ENCODE measurements around the gene SLC6A18.

SLC6A18 gene

GRCh38 chr5:1239505-1240251, 14.5 kb downstream of the SLC6A18 start:
- DNase-seq: no peak

DNA sequence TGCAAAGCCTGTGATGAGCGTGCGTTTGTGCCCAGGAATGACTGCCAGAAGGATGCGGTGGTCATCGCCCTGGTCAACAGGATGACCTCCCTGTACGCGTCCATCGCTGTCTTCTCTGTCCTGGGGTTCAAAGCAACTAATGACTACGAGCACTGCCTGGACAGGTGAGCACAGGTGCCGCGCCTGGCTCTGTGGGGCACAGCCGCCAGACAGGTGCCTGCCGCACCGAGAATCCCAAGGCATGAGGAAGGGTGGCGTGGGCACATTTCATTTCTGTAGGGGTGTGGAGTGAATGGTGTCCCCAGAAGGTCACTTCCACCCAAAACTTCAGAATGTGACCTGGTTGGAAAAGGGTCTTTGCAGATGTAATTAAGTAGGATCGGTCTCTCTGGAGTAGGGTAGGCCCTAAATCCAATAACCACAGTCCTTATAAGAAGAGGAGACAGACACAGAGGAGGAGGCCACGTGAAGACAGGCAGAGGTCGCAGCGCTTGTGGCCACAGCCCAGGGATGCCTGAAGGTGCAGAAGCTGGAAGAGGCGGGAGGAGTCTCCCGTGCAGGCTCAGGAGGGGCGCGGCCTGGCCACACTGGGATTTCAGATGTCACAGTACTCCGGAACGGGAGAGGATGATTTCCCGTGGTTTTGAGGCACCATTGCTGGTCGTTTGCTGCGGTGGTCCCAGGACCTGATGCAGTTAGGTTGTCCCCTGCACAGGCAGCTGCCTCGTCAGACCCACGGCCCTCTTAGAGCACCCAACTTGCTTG, 15.5 kb downstream of the SLC6A18 start:
- DNase-seq: no peak

- no peak for DNase-seq
These were observed 16.4 kb downstream of the SLC6A18 start for GRCh38 chr5:1241509-1242080.

GRCh38 chr5:1242733-1243486, 17.7 kb downstream of the SLC6A18 start:
- DNase-seq: no peak

GRCh38 chr5:1243487-1244130, 18.4 kb downstream of the SLC6A18 start:
- DNase-seq: no peak

GRCh38 chr5:1244255-1244654, 19.1 kb downstream of the SLC6A18 start:
- no peak for DNase-seq

DNA sequence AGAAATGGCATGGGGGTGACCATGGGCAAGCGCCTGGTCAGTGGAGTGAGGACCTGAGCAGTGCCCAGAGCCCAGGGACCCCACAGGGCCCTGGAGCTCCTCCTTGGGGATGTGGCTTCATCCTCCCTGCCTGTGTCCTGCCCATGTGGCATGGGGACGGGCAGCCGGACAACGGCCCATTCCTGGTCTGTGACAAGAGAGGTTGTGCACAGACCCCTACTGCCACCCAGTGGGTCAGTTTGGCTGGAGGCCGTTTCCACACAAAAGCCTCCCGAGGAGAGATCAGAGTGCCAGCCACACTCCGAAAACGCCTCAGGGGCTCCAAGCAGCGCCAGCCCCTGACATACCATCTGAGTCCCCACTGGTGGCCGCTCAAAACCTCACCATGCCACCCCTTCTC, 19.8 kb downstream of the SLC6A18 start:
- DNase-seq: no peak

GRCh38 chr5:1245905-1246576, 20.9 kb downstream of the SLC6A18 start:
- no peak for DNase-seq

- peak; percentile 17 for DNase-seq
These were observed 21.7 kb downstream of the SLC6A18 start for GRCh38 chr5:1246711-1247431.

GRCh38 chr5:1247811-1248210, 22.6 kb downstream of the SLC6A18 start:
- DNase-seq: no peak

DNA sequence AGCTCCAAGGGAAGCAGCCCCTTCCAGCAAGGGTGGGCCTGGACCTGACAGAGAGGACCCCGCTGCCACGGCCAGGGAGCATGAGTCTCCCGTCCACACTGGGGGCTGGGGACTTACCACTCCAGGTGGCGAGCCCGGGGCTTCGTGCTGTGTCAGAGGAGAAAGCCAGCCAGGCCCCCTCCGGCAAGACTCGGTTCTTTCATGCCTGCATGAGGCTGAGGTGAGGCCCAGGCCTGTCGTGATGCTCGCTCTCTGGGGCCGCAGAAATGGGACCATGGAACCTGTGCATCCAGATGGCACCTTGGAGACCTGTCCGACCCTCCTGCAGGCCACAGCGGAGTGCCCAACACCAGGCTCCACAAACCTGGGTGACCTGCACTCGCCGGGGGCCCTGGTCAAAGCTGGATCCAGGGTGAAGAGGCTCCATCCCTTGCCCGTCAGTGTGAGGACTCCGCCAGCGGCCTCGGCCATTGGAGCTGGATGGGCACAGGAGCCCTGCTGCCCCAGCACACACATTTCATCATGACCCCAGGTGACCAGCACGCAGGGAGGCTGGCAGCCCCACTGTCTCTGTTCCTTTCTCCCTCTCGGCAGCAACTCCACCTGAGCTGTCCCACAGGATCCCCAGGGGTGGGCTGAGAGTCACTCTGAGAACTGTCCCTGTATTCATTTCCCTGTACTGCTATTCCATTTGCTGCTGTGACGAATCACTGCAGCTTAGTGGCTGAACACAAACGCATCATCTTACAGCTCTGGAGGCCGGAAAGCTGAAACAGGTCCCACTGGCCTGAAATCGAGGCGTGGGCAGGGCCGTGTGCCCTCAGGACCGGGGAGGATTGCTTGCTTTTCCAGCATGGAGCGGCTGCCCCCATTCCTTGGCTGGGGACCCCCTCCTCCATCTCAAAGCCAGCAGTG, 24.4 kb downstream of the SLC6A18 start:
- no peak for DNase-seq

DNA sequence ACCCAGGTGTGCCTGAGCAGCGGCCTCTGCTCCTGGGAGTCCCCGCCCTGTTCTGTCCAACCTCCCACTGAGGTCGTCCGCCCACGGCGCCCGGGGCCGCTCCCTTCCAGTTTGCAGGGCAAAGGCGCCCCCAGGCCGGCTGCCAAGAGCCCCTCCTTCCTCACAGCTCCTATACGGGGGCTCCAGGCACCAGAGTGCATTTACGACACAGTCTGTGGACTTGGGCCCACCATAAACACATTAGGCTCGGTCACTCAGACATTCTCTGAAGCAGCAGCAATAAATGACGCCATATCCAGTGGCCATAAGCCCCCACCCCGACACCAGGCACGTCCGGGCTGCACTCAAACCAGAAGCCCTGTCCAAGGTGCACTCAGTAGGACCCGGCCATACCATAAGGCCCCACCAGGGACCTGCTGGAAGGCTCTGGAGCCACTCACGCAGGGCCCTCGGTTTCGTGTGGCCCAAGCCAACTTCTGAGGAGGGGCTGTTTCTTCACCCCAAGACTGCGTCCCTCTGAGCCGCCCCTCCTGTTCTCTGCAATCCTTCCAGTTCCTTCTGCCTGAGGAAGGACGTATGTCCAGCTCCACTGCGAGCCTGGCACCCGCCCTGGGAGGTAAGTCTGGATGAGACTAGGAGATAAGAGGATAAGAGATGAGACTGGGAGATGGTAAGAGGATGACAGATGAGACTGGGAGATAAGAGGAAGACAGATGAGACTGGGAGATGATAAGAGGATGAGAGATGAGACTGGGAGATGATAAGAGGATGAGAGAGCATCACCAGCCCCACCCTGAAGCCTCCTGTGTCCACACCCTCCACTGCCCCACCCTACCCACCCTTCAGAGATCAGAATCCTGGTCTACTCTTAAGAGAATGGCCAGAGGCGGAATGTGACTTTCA, 26.7 kb downstream of the SLC6A18 start:
- DNase-seq: no peak

DNA sequence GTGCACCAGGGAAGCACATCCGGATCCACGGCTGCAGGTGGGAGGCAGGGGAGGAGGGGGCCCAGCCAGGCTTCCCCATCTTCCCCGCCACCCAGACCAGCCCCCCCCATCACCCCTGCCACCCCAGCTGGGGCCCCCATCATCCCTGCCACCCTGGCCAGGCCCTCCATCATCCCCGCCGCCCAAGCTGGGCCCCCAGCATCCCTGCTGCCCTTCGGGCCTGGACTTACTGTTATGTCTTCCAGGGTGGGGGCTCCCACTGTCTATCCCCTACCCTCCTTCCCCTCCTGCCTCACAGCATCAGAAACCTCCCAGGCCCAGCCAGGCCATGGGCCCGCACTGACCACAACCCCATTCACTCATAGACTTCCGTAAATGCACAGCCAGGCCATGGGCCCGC, 27.5 kb downstream of the SLC6A18 start:
- DNase-seq: no peak

GRCh38 chr5:1253456-1254105, 28.4 kb downstream of the SLC6A18 start:
- DNase-seq: no peak

GRCh38 chr5:1254196-1254595, 29.0 kb downstream of the SLC6A18 start:
- DNase-seq: no peak

- DNase-seq: no peak
These were observed 29.9 kb downstream of the SLC6A18 start for GRCh38 chr5:1255081-1255561.

- DNase-seq: no peak
These were observed 31.6 kb downstream of the SLC6A18 start for GRCh38 chr5:1256776-1257175.

DNA sequence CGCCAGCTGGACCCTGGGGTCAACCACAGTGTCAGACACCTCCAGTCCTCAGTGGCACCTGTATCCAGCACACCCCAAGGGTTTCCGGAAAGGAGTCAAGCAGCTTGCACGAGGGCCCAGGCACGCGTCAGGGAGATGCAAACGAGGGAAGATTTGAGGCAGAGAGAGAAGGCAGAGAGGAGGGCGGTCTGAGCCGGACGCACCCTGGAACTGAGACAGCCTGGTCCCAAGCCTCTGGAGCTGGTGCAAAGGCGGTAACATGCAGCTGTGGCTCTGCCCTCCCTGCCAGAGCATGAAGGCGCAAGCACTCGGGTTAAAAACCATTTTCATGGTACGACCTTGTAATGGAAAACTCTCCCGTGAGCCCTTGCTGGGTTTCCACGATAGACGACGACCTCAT, 32.2 kb downstream of the SLC6A18 start:
- no peak for DNase-seq
